Measurements from ENCODE around the gene TCAIM.

Gene TCAIM

DNA sequence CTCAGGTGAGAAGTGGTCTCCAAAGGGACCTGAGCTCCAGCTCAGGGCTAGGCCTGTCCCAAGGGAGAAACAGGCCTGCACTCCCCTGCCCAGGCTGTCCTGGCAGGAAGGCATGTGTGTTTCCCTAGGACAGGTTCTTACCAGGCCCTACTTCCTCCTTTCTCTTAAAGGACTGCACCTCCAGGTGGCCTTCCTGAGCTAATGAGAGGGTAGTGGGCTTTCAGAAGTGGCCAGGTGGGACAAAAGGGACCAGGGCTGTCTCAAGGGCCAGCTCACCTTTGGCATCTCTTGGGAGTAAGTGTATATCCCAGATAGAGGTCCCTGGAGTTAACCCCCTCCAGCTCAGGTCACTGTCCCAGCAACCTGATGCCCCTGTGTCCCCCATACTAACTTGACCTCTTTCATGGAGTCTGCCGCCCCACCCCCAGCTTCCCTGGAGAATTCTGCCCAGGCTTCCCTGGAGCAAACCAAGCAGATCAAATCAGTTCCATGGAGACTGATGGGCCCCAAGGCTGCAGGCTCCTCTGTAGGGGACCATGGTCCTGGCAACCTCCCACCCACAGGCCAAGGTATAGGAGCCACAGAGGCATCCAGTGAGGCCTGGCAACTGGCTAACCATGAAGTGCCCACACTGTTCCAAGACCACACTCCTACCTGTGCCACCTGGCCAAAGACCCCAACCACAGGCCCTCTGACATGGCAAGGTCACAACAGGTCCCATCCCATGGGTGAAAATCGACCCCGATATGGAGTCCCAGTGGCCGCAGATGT lies 71.3 kb downstream of the TCAIM start:
- Histone ChIP-seq H3K4me2 (ENCODE audit: insufficient read depth, low read length) (no peak overlapping the region), H3K36me3 (ENCODE audit: insufficient read depth, low read length) (no peaks in the 10 kb centered on the region), H4K20me1 (ENCODE audit: insufficient read depth, low read length) (no peaks in the 10 kb centered on the region), H3K9ac (ENCODE audit: low read depth, low read length) (no peak overlapping the region), H3K9me3 (ENCODE audit: insufficient read depth, low read length, severe bottlenecking) (no peaks in the 10 kb centered on the region), H3K4me1 (ENCODE audit: insufficient read depth, low read length) (no peaks in the 10 kb centered on the region), H2AFZ (ENCODE audit: low read depth, low read length) (no peak overlapping the region), H3K4me3 (ENCODE audit: low read depth in 1 of 2, low read length in 2 of 2) (no peak overlapping the region), H3K27ac (ENCODE audit: low read length) (no peak overlapping the region), H3K27me3 (ENCODE audit: insufficient read depth, low read length, poor library complexity) (no peaks in the 10 kb centered on the region), H3K79me2 (ENCODE audit: insufficient read depth, low read length) (no peaks in the 10 kb centered on the region)
- DNase-seq (no peak), ATAC-seq (ENCODE audit: insufficient read depth, low read depth) (no peak)
- no peak for TF ChIP-seq EZH2 (IDR thresholded peaks at IDR 0.05; ENCODE audit: borderline replicate concordance, low read depth, low read length, severe bottlenecking)
- no peak for TF ChIP-seq CTCF (IDR thresholded peaks at IDR 0.05; ENCODE audit: borderline replicate concordance, extremely low read depth, low read length, poor library complexity, severe bottlenecking)

DNA sequence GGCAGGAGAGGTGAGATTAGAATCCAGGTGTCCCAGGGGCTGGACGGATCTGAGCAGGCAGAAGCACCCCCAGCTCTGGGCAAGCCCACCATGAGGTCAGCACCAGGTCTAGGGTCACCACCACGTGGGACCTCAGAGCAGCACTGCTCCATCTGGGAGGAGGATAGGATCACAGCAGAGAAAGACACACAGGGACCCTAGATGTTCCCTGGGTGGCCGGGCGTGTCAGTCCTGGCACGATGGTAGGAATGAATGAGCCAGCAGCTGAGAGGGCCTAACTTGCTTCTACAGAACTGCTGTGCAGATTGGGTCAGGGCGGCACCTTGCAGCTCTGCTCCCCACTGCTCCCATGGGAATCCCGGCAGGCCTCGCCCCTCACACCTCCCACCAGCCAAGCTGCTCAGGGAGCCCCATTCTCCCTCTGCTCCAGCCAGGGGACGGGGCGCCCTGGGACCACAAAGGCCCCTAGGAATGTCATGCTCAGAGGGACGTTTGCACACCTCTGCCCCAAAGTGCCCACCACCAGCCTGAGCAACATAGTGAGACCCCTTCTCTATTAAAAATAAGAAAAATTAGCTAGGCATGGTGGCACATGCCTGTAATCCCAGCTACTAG lies 72.6 kb downstream of the TCAIM start:
- Histone ChIP-seq H3K4me3 (ENCODE audit: low read depth in 1 of 2, low read length in 2 of 2) (no peak overlapping the region), H4K20me1 (ENCODE audit: insufficient read depth, low read length) (no peaks in the 10 kb centered on the region), H3K79me2 (ENCODE audit: insufficient read depth, low read length) (no peaks in the 10 kb centered on the region), H3K4me2 (ENCODE audit: insufficient read depth, low read length) (no peak overlapping the region), H2AFZ (ENCODE audit: low read depth, low read length) (no peak overlapping the region), H3K4me1 (ENCODE audit: insufficient read depth, low read length) (no peaks in the 10 kb centered on the region), H3K27me3 (ENCODE audit: insufficient read depth, low read length, poor library complexity) (no peaks in the 10 kb centered on the region), H3K9ac (ENCODE audit: low read depth, low read length) (no peak overlapping the region), H3K9me3 (ENCODE audit: insufficient read depth, low read length, severe bottlenecking) (no peaks in the 10 kb centered on the region), H3K36me3 (ENCODE audit: insufficient read depth, low read length) (no peaks in the 10 kb centered on the region), H3K27ac (ENCODE audit: low read length) (no peak overlapping the region)
- DNase-seq (no peak), ATAC-seq (ENCODE audit: insufficient read depth, low read depth) (no peak)
- no peak for TF ChIP-seq EZH2 (IDR thresholded peaks at IDR 0.05; ENCODE audit: borderline replicate concordance, low read depth, low read length, severe bottlenecking)
- no peak for TF ChIP-seq CTCF (IDR thresholded peaks at IDR 0.05; ENCODE audit: borderline replicate concordance, extremely low read depth, low read length, poor library complexity, severe bottlenecking)

DNA sequence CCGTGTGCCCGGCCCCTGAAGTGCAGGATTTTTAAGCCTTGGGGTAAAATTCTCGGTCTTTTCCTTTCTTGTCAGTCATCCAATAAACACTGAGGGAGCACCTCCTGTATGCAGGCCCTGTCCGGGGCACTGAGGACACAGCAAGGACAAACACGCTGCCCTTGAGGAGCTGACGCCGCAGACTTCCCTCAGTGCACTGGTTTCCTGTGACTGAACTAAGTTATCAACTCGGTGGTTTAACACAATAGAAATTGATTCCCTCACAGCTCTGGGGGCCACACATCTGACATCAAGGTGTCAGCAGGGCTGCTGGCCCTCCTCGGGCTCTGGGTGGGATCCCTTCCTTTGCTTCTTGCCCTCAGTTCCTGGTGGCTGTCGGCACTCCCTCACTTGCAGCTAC lies 73.8 kb downstream of the TCAIM start:
- Histone ChIP-seq H3K27ac (ENCODE audit: low read length) (no peak overlapping the region), H3K4me1 (ENCODE audit: insufficient read depth, low read length) (no peaks in the 10 kb centered on the region), H3K79me2 (ENCODE audit: insufficient read depth, low read length) (no peaks in the 10 kb centered on the region), H3K4me2 (ENCODE audit: insufficient read depth, low read length) (no peak overlapping the region), H3K4me3 (ENCODE audit: low read depth in 1 of 2, low read length in 2 of 2) (no peak overlapping the region), H3K9me3 (ENCODE audit: insufficient read depth, low read length, severe bottlenecking) (no peaks in the 10 kb centered on the region), H3K27me3 (ENCODE audit: insufficient read depth, low read length, poor library complexity) (no peaks in the 10 kb centered on the region), H3K36me3 (ENCODE audit: insufficient read depth, low read length) (no peaks in the 10 kb centered on the region), H2AFZ (ENCODE audit: low read depth, low read length) (no peak overlapping the region), H4K20me1 (ENCODE audit: insufficient read depth, low read length) (no peaks in the 10 kb centered on the region), H3K9ac (ENCODE audit: low read depth, low read length) (no peak overlapping the region)
- ATAC-seq (ENCODE audit: insufficient read depth, low read depth), result no peak
- no peak for DNase-seq
- no peak for TF ChIP-seq EZH2 (IDR thresholded peaks at IDR 0.05; ENCODE audit: borderline replicate concordance, low read depth, low read length, severe bottlenecking)
- no peak for TF ChIP-seq CTCF (IDR thresholded peaks at IDR 0.05; ENCODE audit: borderline replicate concordance, extremely low read depth, low read length, poor library complexity, severe bottlenecking)
